Measurements from ENCODE around the gene IL22. TPM values are rescaled to one million over a fixed set of nuclear protein-coding genes. Genes with fewer than 3 reads are reported as not detected.

Gene IL22
- total RNA-seq, 1 donor from 2014 or later, result not detected

GRCh38 chr12:68291396-68292036 lies 38.1 kb upstream of the IL22 start:
- DNase-seq (ENCODE audit: low spot score), result no peak
- no peaks in the 10 kb centered on the region for H3K9me3 Mint-ChIP-seq (ENCODE audit: unreplicated experiment)

GRCh38 chr12:68290126-68290525 lies 36.7 kb upstream of the IL22 start:
- H3K9me3 Mint-ChIP-seq (ENCODE audit: unreplicated experiment), result no peaks in the 10 kb centered on the region
- no peak overlapping the region for H3K4me3 Mint-ChIP-seq (ENCODE audit: unreplicated experiment)
- TF ChIP-seq CTCF (IDR thresholded peaks at IDR 0.05; ENCODE audit: unreplicated experiment), result no peak
- no peak overlapping the region for H3K27ac Mint-ChIP-seq (ENCODE audit: unreplicated experiment)
- H3K27me3 Mint-ChIP-seq (ENCODE audit: unreplicated experiment), result no peaks in the 10 kb centered on the region
- H3K4me1 Mint-ChIP-seq (ENCODE audit: unreplicated experiment), result no peaks in the 10 kb centered on the region
- no peak for DNase-seq (ENCODE audit: low spot score)
- no peaks in the 10 kb centered on the region for H3K36me3 Mint-ChIP-seq (ENCODE audit: low read depth, unreplicated experiment)

More at GRCh38 chr12:68291396-68292036, 38.1 kb upstream of the IL22 start:
- Mint-ChIP-seq H3K4me3 (ENCODE audit: unreplicated experiment) (no peak overlapping the region), H3K4me1 (ENCODE audit: unreplicated experiment) (no peaks in the 10 kb centered on the region), H3K27ac (ENCODE audit: unreplicated experiment) (no peak overlapping the region), H3K27me3 (ENCODE audit: unreplicated experiment) (no peaks in the 10 kb centered on the region), H3K36me3 (ENCODE audit: low read depth, unreplicated experiment) (no peaks in the 10 kb centered on the region)
- no peak for TF ChIP-seq CTCF (IDR thresholded peaks at IDR 0.05; ENCODE audit: unreplicated experiment)

GRCh38 chr12:68287106-68287505 lies 33.7 kb upstream of the IL22 start:
- no peak for DNase-seq (ENCODE audit: low spot score)
- Mint-ChIP-seq H3K4me3 (ENCODE audit: unreplicated experiment) (no peak overlapping the region), H3K27me3 (ENCODE audit: unreplicated experiment) (no peaks in the 10 kb centered on the region), H3K27ac (ENCODE audit: unreplicated experiment) (no peak overlapping the region), H3K4me1 (ENCODE audit: unreplicated experiment) (no peaks in the 10 kb centered on the region), H3K36me3 (ENCODE audit: low read depth, unreplicated experiment) (no peaks in the 10 kb centered on the region), H3K9me3 (ENCODE audit: unreplicated experiment) (no peaks in the 10 kb centered on the region)
- no peak for TF ChIP-seq CTCF (IDR thresholded peaks at IDR 0.05; ENCODE audit: unreplicated experiment)

- no peaks in the 10 kb centered on the region for H3K27me3 Mint-ChIP-seq (ENCODE audit: unreplicated experiment)
- H3K4me3 Mint-ChIP-seq (ENCODE audit: unreplicated experiment), result no peak overlapping the region
- no peaks in the 10 kb centered on the region for H3K9me3 Mint-ChIP-seq (ENCODE audit: unreplicated experiment)
- no peak for DNase-seq (ENCODE audit: low spot score)
- no peaks in the 10 kb centered on the region for H3K36me3 Mint-ChIP-seq (ENCODE audit: low read depth, unreplicated experiment)
- TF ChIP-seq CTCF (IDR thresholded peaks at IDR 0.05; ENCODE audit: unreplicated experiment), result no peak
- no peaks in the 10 kb centered on the region for H3K4me1 Mint-ChIP-seq (ENCODE audit: unreplicated experiment)
- H3K27ac Mint-ChIP-seq (ENCODE audit: unreplicated experiment), result no peak overlapping the region
Observed at GRCh38 chr12:68286396-68286795, 33.0 kb upstream of the IL22 start.

GRCh38 chr12:68285541-68285940 lies 32.1 kb upstream of the IL22 start:
- Mint-ChIP-seq H3K27ac (ENCODE audit: unreplicated experiment) (no peak overlapping the region), H3K4me1 (ENCODE audit: unreplicated experiment) (no peaks in the 10 kb centered on the region), H3K4me3 (ENCODE audit: unreplicated experiment) (no peak overlapping the region), H3K27me3 (ENCODE audit: unreplicated experiment) (no peaks in the 10 kb centered on the region), H3K9me3 (ENCODE audit: unreplicated experiment) (no peaks in the 10 kb centered on the region), H3K36me3 (ENCODE audit: low read depth, unreplicated experiment) (no peaks in the 10 kb centered on the region)
- DNase-seq (ENCODE audit: low spot score), result no peak
- no peak for TF ChIP-seq CTCF (IDR thresholded peaks at IDR 0.05; ENCODE audit: unreplicated experiment)
